Effector memory CD8-positive, alpha-beta T cell (primary cell): ENCODE measurements around the gene PPM1H.

Experiments
- ATAC-seq: fragments of 150-1000 bp; cut with Tn5 transposase; replicated peaks from 2 replicates; pipeline ENCODE4 v1.10.0; 2021; ENCODE audit warnings: mild to moderate bottlenecking, moderate library complexity
- DNase-seq, 3 experiments: peaks; one replicate each; pipeline ENCODE4 v3.0.0; 2021
- H3K27ac Mint-ChIP-seq, 2 donors: one replicate each; pipeline ENCODE4 v1.8.0; 2022; ENCODE audit warnings: mild to moderate bottlenecking in 2 of 2, mixed read lengths in 2 of 2, moderate library complexity in 2 of 2
- H3K27me3 Mint-ChIP-seq, 2 donors: one replicate each; pipeline ENCODE4 v1.8.0; 2022; ENCODE audit warnings: mixed read lengths in 2 of 2
- H3K36me3 Mint-ChIP-seq: one replicate; pipeline ENCODE4 v1.8.0; 2022; ENCODE audit warnings: mild to moderate bottlenecking, moderate library complexity, mixed read lengths; ENCODE audit not compliant: insufficient read depth
- H3K4me1 Mint-ChIP-seq, 2 donors: one replicate each; pipeline ENCODE4 v1.8.0; 2022; ENCODE audit warnings: low read depth in 2 of 2, mixed read lengths in 2 of 2
- H3K4me3 Mint-ChIP-seq, 2 donors: one replicate each; pipeline ENCODE4 v1.8.0; 2022; ENCODE audit warnings: mild to moderate bottlenecking in 2 of 2, mixed read lengths in 2 of 2, moderate library complexity in 2 of 2
- H3K9me3 Mint-ChIP-seq, 2 donors: one replicate each; pipeline ENCODE4 v1.8.0; 2022; ENCODE audit warnings: mixed read lengths in 2 of 2

The PPM1H gene

GRCh38 chr12:62866451-62867082 is 68.4 kb downstream of the PPM1H start:
- no peaks in the 10 kb centered on the region for H3K36me3 Mint-ChIP-seq
- ATAC-seq: no peak
- peaks cover 10 to 38% of the 10 kb centered on the region in 2 donors for H3K27me3 Mint-ChIP-seq
- no peaks in the 10 kb centered on the region for H3K4me1 Mint-ChIP-seq
- no peaks in the 10 kb centered on the region for H3K9me3 Mint-ChIP-seq
- no peak for DNase-seq
- H3K27ac Mint-ChIP-seq: no peak overlapping the region
- no peak overlapping the region for H3K4me3 Mint-ChIP-seq

DNA sequence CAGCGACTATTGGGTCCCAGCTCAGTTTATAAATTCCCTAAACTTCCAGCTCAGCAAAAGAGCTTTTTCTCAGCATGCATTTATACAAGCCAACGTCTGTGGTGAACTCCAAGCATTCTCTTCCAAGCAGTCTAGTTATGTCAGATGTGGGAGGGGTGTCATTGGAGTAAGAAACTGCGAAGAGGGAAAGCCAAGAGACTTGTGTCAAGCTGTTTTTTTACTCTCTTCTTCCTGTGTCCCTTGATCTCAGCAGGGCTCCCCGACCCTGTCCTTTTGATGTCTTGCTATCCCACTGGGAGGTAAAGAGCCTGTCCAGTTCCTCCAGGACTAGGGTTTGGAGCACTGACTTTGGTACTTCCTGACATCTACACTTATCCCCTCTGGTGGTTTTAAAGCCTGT is 69.0 kb downstream of the PPM1H start:
- H3K9me3 Mint-ChIP-seq: no peaks in the 10 kb centered on the region
- peaks cover 10 to 39% of the 10 kb centered on the region in 2 donors for H3K27me3 Mint-ChIP-seq
- no peaks in the 10 kb centered on the region for H3K4me1 Mint-ChIP-seq
- ATAC-seq (no peak), DNase-seq (no peak)
- H3K4me3 Mint-ChIP-seq: no peak overlapping the region
- H3K27ac Mint-ChIP-seq: no peak overlapping the region
- no peaks in the 10 kb centered on the region for H3K36me3 Mint-ChIP-seq

DNA sequence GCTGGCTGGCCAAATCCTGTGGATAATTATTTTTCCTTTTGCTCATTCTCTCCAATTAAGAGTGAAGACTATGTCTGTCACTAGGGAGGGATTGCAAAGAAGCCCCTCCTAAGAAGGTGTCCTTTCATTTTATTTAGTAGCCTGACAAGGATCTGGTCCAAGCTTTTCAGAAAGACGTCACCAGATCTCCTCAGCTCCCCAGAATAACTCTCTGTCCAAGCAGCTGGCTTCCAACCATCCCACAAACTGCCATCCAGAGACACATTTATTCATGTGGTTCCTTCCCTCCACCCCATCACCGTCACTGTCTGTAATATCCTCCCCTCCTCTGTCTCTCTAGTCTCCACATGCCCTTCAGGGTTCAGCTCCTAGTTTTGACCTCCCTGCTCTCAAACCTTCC is 69.9 kb downstream of the PPM1H start:
- Mint-ChIP-seq H3K27ac (no peak overlapping the region), H3K4me3 (no peak overlapping the region), H3K9me3 (no peaks in the 10 kb centered on the region), H3K36me3 (no peaks in the 10 kb centered on the region), H3K27me3 (peaks cover 5 to 42% of the 10 kb centered on the region in 2 donors), H3K4me1 (no peaks in the 10 kb centered on the region)
- ATAC-seq (no peak), DNase-seq (no peak)

GRCh38 chr12:62862259-62862881 is 72.6 kb downstream of the PPM1H start:
- ATAC-seq (no peak), DNase-seq (no peak)
- H3K4me3 Mint-ChIP-seq: no peak overlapping the region

DNA sequence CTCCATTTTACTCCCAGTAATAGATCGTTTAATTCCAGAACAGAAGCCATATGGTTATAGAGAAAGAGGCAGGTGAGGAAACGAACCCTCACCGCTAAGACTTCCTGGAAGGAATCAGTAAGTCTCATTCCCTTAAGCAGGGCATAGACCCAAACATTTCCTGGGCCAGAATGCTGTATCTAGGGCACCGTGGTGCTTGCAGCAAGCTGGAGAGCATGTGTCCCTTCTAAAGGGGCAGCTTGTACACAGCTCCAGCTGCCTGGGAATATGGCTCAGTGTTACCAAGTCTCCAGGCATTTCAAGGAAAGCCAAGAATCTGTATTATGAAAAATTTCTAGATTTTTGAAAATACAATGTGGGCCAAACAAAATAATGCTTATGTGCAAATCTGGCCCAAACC is 73.4 kb downstream of the PPM1H start:
- ATAC-seq: no peak
- Mint-ChIP-seq H3K9me3 (no peaks in the 10 kb centered on the region), H3K36me3 (no peaks in the 10 kb centered on the region), H3K27me3 (peaks cover 13 to 52% of the 10 kb centered on the region in 2 donors), H3K27ac (no peak overlapping the region), H3K4me3 (no peak overlapping the region), H3K4me1 (no peaks in the 10 kb centered on the region)
- DNase-seq: no peak

More at GRCh38 chr12:62862259-62862881, 72.6 kb downstream of the PPM1H start:
- Mint-ChIP-seq H3K27ac (no peak overlapping the region), H3K4me1 (no peaks in the 10 kb centered on the region), H3K9me3 (no peaks in the 10 kb centered on the region), H3K36me3 (no peaks in the 10 kb centered on the region), H3K27me3 (peaks cover 13 to 51% of the 10 kb centered on the region in 2 donors)

GRCh38 chr12:62860501-62861411 is 74.2 kb downstream of the PPM1H start:
- Mint-ChIP-seq H3K4me3 (no peak overlapping the region), H3K27ac (no peak overlapping the region), H3K4me1 (no peaks in the 10 kb centered on the region), H3K36me3 (no peaks in the 10 kb centered on the region), H3K27me3 (peaks cover 13 to 58% of the 10 kb centered on the region in 2 donors), H3K9me3 (no peaks in the 10 kb centered on the region)
- DNase-seq: no peak
- ATAC-seq: no peak

DNA sequence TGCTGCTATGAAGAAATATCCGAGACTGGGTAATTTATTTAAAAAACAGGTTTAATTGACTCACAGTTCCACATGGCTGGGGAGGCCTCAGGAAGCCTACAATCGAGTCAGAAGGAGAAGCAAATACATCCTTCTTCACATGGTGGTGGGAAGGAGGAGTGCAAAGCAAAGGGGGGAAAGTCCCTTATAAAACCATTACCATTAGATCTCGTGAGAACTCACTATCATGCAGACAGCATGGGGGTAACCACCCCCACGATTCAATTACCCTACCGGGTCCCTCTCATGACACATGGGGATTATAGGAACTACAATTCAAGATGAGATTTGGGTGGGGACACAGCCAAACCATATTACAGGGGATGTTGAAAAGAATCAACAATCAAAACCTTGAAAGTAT is 74.9 kb downstream of the PPM1H start:
- Mint-ChIP-seq H3K36me3 (no peaks in the 10 kb centered on the region), H3K4me3 (no peak overlapping the region), H3K4me1 (no peaks in the 10 kb centered on the region), H3K9me3 (no peaks in the 10 kb centered on the region), H3K27me3 (peaks cover 13 to 54% of the 10 kb centered on the region in 2 donors), H3K27ac (no peak overlapping the region)
- no peak for ATAC-seq
- no peak for DNase-seq

GRCh38 chr12:62859321-62859737 is 75.6 kb downstream of the PPM1H start:
- no peak for ATAC-seq
- peaks cover 13 to 55% of the 10 kb centered on the region in 2 donors for H3K27me3 Mint-ChIP-seq
- H3K4me1 Mint-ChIP-seq: no peaks in the 10 kb centered on the region
- no peak overlapping the region for H3K27ac Mint-ChIP-seq
- no peaks in the 10 kb centered on the region for H3K9me3 Mint-ChIP-seq
- no peak overlapping the region for H3K4me3 Mint-ChIP-seq
- H3K36me3 Mint-ChIP-seq: no peaks in the 10 kb centered on the region
- no peak for DNase-seq

DNA sequence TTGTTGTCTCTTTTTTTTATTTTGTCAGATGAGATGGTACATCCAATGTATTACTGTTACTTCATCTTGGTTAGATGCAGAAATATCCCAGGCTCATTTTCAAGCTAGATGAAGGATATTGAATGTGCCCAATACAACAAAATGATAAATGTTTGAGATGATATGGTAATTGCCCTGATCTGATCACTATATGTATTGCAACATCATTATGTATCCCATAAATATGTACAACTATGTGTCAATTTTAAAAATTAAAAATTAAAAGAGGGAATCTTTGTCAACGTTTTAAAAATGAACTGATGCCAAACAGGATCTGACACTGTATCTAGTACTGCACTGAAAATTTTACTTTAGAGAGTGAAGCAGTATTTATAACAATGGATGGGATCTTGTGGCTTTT is 78.5 kb downstream of the PPM1H start:
- Mint-ChIP-seq H3K9me3 (no peaks in the 10 kb centered on the region), H3K27ac (no peak overlapping the region), H3K4me3 (no peak overlapping the region), H3K36me3 (no peaks in the 10 kb centered on the region), H3K4me1 (no peaks in the 10 kb centered on the region), H3K27me3 (peaks cover 19 to 44% of the 10 kb centered on the region in 2 donors)
- ATAC-seq (no peak), DNase-seq (no peak)

DNA sequence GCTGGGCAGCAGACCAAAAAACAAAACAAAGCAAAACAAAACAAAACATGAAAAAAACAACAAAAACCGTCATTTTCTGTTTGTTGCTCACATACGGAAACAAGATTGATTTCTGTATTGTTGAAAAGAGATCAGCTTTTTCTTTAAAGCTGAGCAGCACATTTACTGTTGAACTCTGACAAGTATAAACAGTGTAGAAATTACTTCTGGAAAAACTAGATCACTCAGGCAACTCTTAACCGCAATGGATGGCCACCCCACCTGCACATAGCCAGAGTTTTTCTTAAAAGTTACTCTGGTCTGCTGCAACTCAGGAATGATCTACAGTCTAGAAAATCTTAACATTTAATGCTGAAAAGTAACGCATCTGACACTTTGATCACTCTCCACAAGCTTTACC is 80.9 kb downstream of the PPM1H start:
- Mint-ChIP-seq H3K4me3 (no peak overlapping the region), H3K9me3 (no peaks in the 10 kb centered on the region), H3K27me3 (peaks cover 16 to 33% of the 10 kb centered on the region in 2 donors), H3K4me1 (no peaks in the 10 kb centered on the region), H3K36me3 (no peaks in the 10 kb centered on the region), H3K27ac (no peak overlapping the region)
- ATAC-seq (no peak), DNase-seq (no peak)

DNA sequence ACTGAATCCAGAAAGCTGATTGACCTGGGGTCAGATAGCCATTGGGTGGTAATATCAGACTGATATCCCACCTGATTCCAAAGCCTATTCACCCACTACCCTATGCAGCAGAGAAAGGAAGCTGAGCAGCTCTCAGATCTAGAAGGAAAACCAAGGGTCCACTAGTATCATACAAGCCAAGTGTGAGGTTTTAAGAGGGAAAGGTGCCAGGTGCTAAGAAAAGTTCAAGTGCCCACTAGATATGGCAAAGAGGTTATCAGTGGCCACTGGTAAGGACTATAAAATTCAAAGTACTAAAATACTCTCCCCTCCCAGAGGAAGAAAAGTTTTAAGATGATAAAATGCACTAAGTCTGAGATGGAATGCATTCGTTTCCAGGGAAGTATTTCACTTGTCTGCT is 85.6 kb downstream of the PPM1H start:
- Mint-ChIP-seq H3K9me3 (no peaks in the 10 kb centered on the region), H3K27me3 (peaks cover 34 to 42% of the 10 kb centered on the region in 2 donors), H3K36me3 (no peaks in the 10 kb centered on the region), H3K4me1 (no peaks in the 10 kb centered on the region), H3K4me3 (no peak overlapping the region), H3K27ac (no peak overlapping the region)
- ATAC-seq (no peak), DNase-seq (no peak)

- no peaks in the 10 kb centered on the region for H3K36me3 Mint-ChIP-seq
- H3K4me1 Mint-ChIP-seq: no peaks in the 10 kb centered on the region
- H3K9me3 Mint-ChIP-seq: no peaks in the 10 kb centered on the region
- no peak for DNase-seq
- H3K27me3 Mint-ChIP-seq: peaks cover 34 to 42% of the 10 kb centered on the region in 2 donors
- no peak for ATAC-seq
- no peak overlapping the region for H3K4me3 Mint-ChIP-seq
- no peak overlapping the region for H3K27ac Mint-ChIP-seq
These were observed 86.5 kb downstream of the PPM1H start for GRCh38 chr12:62848418-62848817.

GRCh38 chr12:62847709-62848108 is 87.2 kb downstream of the PPM1H start:
- H3K4me1 Mint-ChIP-seq: no peaks in the 10 kb centered on the region
- H3K36me3 Mint-ChIP-seq: no peaks in the 10 kb centered on the region
- H3K27me3 Mint-ChIP-seq: peaks cover 34 to 37% of the 10 kb centered on the region in 2 donors
- no peak overlapping the region for H3K4me3 Mint-ChIP-seq
- ATAC-seq: no peak
- H3K9me3 Mint-ChIP-seq: no peaks in the 10 kb centered on the region
- no peak for DNase-seq
- H3K27ac Mint-ChIP-seq: no peak overlapping the region
